ENCODE measurements around the gene TTYH3.
"Not testable (repeated sequence)": the region's sequence is repeated elsewhere in the genome, so short reads cannot be mapped to it uniquely, and the experiment has no call there.

Gene TTYH3

DNA sequence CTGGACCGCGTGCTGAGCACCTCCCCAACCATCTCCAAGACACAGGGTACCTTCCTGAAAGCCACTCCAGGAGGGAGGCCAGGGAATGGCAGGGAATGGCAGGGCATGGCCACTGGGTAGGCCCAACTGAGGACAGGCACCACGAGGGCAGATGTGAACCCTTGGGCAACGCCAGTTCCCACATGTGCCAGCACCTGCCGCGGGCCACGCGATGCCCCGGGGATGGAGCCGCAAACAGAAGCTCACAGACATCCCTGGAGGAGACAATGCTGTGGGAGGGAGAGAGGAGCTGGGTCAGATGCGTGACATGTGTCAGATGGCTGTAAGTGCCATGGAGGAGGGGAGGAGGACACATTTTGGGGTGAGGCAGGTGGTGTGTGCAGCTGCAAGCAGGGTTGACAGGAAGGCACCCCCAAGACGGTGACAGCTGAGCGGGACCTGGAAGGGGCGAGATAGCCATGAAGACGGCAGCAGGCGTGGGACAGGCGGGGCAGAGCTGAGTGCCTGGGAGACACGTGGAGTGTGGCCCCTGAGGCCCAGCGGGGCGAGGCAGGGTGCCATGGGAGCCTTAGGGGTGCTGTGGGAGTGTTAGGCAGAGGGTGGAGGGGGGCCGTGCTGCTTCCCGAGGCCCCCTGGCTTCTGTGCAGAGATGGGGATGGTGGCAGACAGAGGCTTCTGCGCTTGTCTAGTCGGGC lies 45.3 kb upstream of the TTYH3 start:
- DNase-seq (ENCODE audit: extremely low spot score), result no peak
- no peak for TF ChIP-seq ZNF384 (IDR thresholded peaks at IDR 0.05)
- no peak for TF ChIP-seq SP1 (IDR thresholded peaks at IDR 0.05)
- no peak for TF ChIP-seq BHLHE40 (IDR thresholded peaks at IDR 0.05; ENCODE audit: borderline replicate concordance)
- TF ChIP-seq LEF1 (IDR thresholded peaks at IDR 0.05; ENCODE audit: borderline replicate concordance), result no peak
- TF ChIP-seq FOXA1 (IDR thresholded peaks at IDR 0.05), result no peak
- no peak for TF ChIP-seq CTBP1 (IDR thresholded peaks at IDR 0.05; ENCODE audit: borderline replicate concordance)
- TF ChIP-seq NFRKB (IDR thresholded peaks at IDR 0.05), result no peak
- TF ChIP-seq ARNT (IDR thresholded peaks at IDR 0.05), result no peak
- no peak for TF ChIP-seq FOXM1 (IDR thresholded peaks at IDR 0.05; ENCODE audit: borderline replicate concordance)
- no peak for TF ChIP-seq L3MBTL2 (conservative IDR thresholded peaks at IDR 0.05)
- TF ChIP-seq SUZ12 (IDR thresholded peaks at IDR 0.05), result no peak
- no peak for TF ChIP-seq TARDBP (IDR thresholded peaks at IDR 0.05)
- TF ChIP-seq HDGF (IDR thresholded peaks at IDR 0.05; ENCODE audit: borderline replicate concordance), result no peak
- no peak for TF ChIP-seq FOXK2 (IDR thresholded peaks at IDR 0.05)
- no peak for TF ChIP-seq ELF4 (IDR thresholded peaks at IDR 0.05)
- TF ChIP-seq, protein P1, sequence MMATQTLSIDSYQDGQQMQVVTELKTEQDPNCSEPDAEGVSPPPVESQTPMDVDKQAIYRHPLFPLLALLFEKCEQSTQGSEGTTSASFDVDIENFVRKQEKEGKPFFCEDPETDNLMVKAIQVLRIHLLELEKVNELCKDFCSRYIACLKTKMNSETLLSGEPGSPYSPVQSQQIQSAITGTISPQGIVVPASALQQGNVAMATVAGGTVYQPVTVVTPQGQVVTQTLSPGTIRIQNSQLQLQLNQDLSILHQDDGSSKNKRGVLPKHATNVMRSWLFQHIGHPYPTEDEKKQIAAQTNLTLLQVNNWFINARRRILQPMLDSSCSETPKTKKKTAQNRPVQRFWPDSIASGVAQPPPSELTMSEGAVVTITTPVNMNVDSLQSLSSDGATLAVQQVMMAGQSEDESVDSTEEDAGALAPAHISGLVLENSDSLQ (IDR thresholded peaks at IDR 0.05), result no peak
- POLR2A ChIA-PET, result no interaction called here
- CTCF ChIA-PET, result no interaction called here

DNA sequence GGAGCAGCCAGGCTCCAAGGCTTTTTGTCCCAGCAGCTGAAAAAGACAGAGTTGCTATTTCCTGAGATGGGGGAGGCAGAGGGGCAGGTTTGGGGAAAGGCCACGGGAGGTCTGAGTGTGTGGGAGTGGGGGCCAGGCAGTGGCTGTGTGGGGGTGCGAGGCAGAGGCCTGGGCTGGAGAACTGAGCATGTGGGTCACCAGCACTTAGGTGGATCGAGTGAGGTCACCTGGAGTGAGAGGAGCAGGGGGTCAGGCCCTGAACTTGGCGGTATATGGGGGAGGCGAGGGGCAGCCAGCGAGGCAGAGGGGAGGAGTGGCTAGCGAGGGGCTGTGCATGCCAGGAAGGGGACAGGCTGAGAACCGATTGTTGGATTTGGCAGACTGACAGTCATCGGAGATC lies 44.7 kb upstream of the TTYH3 start:
- no peak for DNase-seq (ENCODE audit: extremely low spot score)
- TF ChIP-seq ZNF384 (IDR thresholded peaks at IDR 0.05), result no peak
- TF ChIP-seq CTBP1 (IDR thresholded peaks at IDR 0.05; ENCODE audit: borderline replicate concordance), result no peak
- no peak for TF ChIP-seq LEF1 (IDR thresholded peaks at IDR 0.05; ENCODE audit: borderline replicate concordance)
- TF ChIP-seq FOXM1 (IDR thresholded peaks at IDR 0.05; ENCODE audit: borderline replicate concordance), result no peak
- no peak for TF ChIP-seq ELF4 (IDR thresholded peaks at IDR 0.05)
- no peak for TF ChIP-seq L3MBTL2 (conservative IDR thresholded peaks at IDR 0.05)
- no peak for TF ChIP-seq FOXA1 (IDR thresholded peaks at IDR 0.05)
- no peak for TF ChIP-seq FOXK2 (IDR thresholded peaks at IDR 0.05)
- TF ChIP-seq, protein P1 (IDR thresholded peaks at IDR 0.05), result no peak
- no peak for TF ChIP-seq HDGF (IDR thresholded peaks at IDR 0.05; ENCODE audit: borderline replicate concordance)
- TF ChIP-seq SUZ12 (IDR thresholded peaks at IDR 0.05), result no peak
- TF ChIP-seq SP1 (IDR thresholded peaks at IDR 0.05), result no peak
- no peak for TF ChIP-seq NFRKB (IDR thresholded peaks at IDR 0.05)
- TF ChIP-seq ARNT (IDR thresholded peaks at IDR 0.05), result no peak
- CTCF ChIA-PET, result no interaction called here
- POLR2A ChIA-PET, result no interaction called here

DNA sequence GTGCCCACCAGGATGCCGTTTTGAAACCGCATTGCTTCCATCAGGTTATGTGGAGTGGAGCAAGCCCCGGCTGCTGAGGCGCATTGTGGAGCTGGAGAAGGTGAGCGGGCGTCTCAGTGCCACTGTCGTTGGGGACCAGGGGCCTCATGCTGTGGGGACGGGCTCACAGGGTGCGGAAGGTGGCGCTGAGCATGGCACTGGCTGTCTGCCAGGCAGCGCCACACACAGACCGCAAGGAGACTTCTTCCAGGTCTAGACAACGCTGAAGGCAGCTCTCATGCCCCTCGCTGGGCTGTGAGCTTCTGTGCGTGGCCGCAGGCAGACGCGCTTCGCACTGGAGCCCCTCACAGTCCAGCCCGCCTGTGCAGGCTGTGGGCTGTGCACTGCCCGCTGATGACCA lies 44.0 kb upstream of the TTYH3 start:
- ChIA-PET CTCF (no interaction called here), POLR2A (no interaction called here)
- no peak for DNase-seq (ENCODE audit: extremely low spot score)
- TF ChIP-seq ARNT (IDR thresholded peaks at IDR 0.05) (no peak), FOXA1 (IDR thresholded peaks at IDR 0.05) (no peak), HDGF (IDR thresholded peaks at IDR 0.05; ENCODE audit: borderline replicate concordance) (no peak)

DNA sequence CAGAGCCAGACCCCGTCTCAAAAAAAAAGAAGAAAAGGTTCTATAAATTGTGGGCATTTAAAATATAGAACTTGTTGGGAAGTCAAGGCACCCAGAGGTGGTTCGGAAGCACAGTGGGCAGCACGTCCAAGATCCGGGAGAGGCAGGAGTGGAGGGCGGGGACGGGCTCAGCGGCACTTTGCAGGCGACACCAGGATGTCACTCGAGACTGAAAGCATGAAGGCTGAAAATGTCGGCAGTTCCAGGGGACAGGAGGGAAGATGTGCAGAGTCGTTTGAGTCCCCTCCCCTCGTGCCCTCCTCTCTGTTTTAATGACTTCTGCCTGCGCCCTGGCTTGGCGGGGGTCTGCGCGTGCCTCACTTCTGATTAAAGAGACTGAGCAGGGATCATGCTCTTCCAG lies 42.4 kb upstream of the TTYH3 start:
- CTCF ChIA-PET, result no interaction called here
- no peak for DNase-seq (ENCODE audit: extremely low spot score)
- TF ChIP-seq ELF4 (IDR thresholded peaks at IDR 0.05) (no peak), SUZ12 (IDR thresholded peaks at IDR 0.05) (no peak)
- TF ChIP-seq, protein P1 (IDR thresholded peaks at IDR 0.05), result no peak
- POLR2A ChIA-PET, result no interaction called here

DNA sequence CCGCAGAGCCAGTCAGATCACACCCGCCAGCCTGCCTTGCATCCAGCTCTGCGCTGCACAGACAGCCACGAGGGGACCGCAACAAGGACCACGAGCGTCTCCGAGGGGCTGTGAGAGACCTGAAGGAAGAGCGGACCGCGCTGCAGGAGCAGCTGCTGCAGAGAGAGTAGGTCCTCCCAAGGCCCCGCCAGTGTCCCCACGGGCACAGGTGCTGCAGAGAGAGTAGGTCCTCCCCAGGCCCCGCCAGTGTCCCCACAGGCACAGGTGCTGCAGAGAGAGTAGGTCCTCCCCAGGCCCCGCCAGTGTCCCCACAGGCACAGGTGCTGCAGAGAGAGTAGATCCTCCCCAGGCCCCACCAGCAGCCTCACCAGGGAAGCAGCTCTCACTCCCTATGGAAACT lies 41.8 kb upstream of the TTYH3 start:
- CTCF ChIA-PET, result interaction anchor here (0.6 kb wide), 1 partner anchor 14 kb away, joined by 5 read pairs; no protein-coding TSS in a partner anchor
- POLR2A ChIA-PET; DNase-seq (ENCODE audit: extremely low spot score): not testable (repeated sequence)

DNA sequence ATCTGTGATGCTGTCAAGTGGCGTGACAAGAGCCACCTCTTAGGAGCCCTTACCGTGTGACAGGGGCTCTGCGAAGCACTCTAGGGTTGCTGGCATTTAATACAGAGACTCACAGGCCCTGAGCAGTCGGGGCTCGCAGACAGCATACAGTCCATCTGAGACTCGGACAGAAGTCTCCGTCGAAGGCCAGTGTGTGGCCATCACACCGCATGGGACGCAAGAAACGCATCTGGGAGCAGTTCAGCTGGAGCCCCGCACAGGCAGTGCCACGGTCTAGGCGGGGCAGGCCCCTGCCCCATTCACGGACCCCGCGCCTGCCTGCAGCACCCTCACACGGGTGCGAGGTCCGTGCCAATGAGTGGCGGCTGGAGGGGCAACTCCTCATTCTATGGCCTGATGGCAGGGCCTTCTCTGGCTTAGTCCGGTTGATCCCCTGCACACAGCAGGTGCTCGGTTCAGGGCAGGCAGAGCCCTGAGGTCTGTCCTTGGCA lies 39.4 kb upstream of the TTYH3 start:
- TF ChIP-seq BHLHE40 (IDR thresholded peaks at IDR 0.05; ENCODE audit: borderline replicate concordance), result no peak
- TF ChIP-seq CTBP1 (IDR thresholded peaks at IDR 0.05; ENCODE audit: borderline replicate concordance), result no peak
- no peak for TF ChIP-seq ARNT (IDR thresholded peaks at IDR 0.05)
- TF ChIP-seq HDGF (IDR thresholded peaks at IDR 0.05; ENCODE audit: borderline replicate concordance), result no peak
- no peak for TF ChIP-seq L3MBTL2 (conservative IDR thresholded peaks at IDR 0.05)
- no peak for TF ChIP-seq SUZ12 (IDR thresholded peaks at IDR 0.05)
- no peak for TF ChIP-seq FOXM1 (IDR thresholded peaks at IDR 0.05; ENCODE audit: borderline replicate concordance)
- CTCF ChIA-PET, result no interaction called here
- DNase-seq (ENCODE audit: extremely low spot score), result no peak
- POLR2A ChIA-PET, result no interaction called here

DNA sequence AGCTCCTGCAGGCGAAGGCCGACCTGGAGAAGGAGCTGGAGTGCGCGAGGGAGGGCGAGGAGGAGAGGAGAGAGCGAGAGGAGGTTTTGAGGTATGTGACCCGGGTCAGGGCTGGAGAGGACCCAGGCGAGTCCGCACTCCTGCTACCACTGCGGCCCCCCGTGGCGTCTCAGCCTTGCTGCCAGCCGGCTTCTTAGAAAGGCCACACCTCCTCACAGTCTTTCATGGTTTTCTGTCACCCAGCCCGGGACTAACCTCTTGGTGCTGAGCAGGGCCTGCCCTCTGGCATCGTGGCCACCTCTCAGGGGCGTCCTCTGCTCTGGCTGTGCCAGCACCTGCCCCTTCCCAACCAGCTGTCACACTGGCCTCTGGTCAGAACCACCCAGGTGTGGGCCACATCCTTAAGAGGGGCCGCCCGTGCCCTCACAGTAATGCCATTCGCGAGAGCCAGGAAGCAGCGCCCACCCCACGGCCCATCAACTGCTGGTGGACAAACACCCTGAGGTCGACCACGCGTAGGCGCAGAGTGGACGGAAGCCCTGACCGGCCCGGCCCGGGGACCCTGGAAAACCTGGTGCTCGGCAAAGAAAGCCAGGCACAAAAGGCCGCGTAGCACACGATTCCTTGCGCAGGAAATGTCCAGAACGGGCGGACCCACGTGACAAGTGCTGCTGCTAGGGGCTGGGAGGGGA lies 38.6 kb upstream of the TTYH3 start:
- TF ChIP-seq ELF4 (IDR thresholded peaks at IDR 0.05), result no peak
- TF ChIP-seq, protein P1 (IDR thresholded peaks at IDR 0.05), result no peak
- TF ChIP-seq NFRKB (IDR thresholded peaks at IDR 0.05), result no peak
- DNase-seq (ENCODE audit: extremely low spot score), result no peak
- ChIA-PET CTCF (no interaction called here), POLR2A (no interaction called here)

All from HEK293T (cell line).